Lung (tissue), 12 donors: ENCODE results near the gene TCF12. TPM values are rescaled to one million over a fixed set of nuclear protein-coding genes. Genes with fewer than 3 reads are reported as not detected.

Source experiments
- ATAC-seq: fragments of 200-7000 bp; cut with Tn5 transposase; one replicate; pipeline ENCODE4 v1.9.1; 2020; ENCODE audit warnings: moderate number of reproducible peaks; ENCODE audit not compliant: insufficient read depth, low FRiP score
- DNase-seq, 3 donors: peaks; one replicate each; pipeline ENCODE4 v3.0.0-alpha.2; 2013 to 2017
- H3K27ac ChIP-seq, 2 donors: one replicate each; pipeline ENCODE4 v1.5.1; 2013; ENCODE audit warnings: mild to moderate bottlenecking in 2 of 2, moderate library complexity in 2 of 2, control low read depth in 1 of 2, inconsistent platforms in 1 of 2, low read depth in 1 of 2, low read length in 1 of 2
- H3K27me3 ChIP-seq, 3 donors: one replicate each; pipeline ENCODE4 v1.5.1; 2013; ENCODE audit warnings: low read length in 2 of 3; ENCODE audit not compliant: control insufficient read depth in 3 of 3, insufficient read depth in 3 of 3
- H3K36me3 ChIP-seq, 4 donors: one replicate each; pipeline ENCODE4 v1.5.1; 2013; ENCODE audit warnings: low read length in 4 of 4, mild to moderate bottlenecking in 1 of 4, moderate library complexity in 1 of 4; ENCODE audit not compliant: control insufficient read depth in 4 of 4, insufficient read depth in 4 of 4
- H3K4me1 ChIP-seq, 5 donors: one replicate each; pipeline ENCODE4 v1.5.1; 2013; ENCODE audit warnings: low read length in 5 of 5, mild to moderate bottlenecking in 2 of 5, moderate library complexity in 1 of 5; ENCODE audit not compliant: control insufficient read depth in 5 of 5, insufficient read depth in 5 of 5
- H3K4me3 ChIP-seq: one replicate; pipeline ENCODE4 v1.5.1; 2013; ENCODE audit warnings: mild to moderate bottlenecking, control low read depth, moderate library complexity
- H3K9ac ChIP-seq, 2 donors: one replicate each; pipeline ENCODE4 v1.5.1; 2013; ENCODE audit warnings: low read length in 2 of 2, control low read depth in 1 of 2; ENCODE audit not compliant: insufficient read depth in 1 of 2
- H3K9me3 ChIP-seq, 4 donors: one replicate each; pipeline ENCODE4 v1.5.1; 2013; ENCODE audit warnings: low read length in 3 of 4, mild to moderate bottlenecking in 1 of 4, moderate library complexity in 1 of 4; ENCODE audit not compliant: control insufficient read depth in 4 of 4, insufficient read depth in 3 of 4
- WGBS, 2 donors: extraction: QIAGEN DNeasy Blood & Tissue Kit; methylation state at CpG; one replicate each; pipeline ENCODE4 v1.1.7; 2013; 5-methylcytosine and 5-hydroxymethylcytosine counted together
- polyA plus RNA-seq, 2 donors: library from polyadenylated mRNA; stranded (reverse); fragments of 200-250 nt; gene quantifications; one replicate each; pipeline ENCODE4 v1.2.1, GENCODE V29; 2013
- total RNA-seq, 2 donors: library from RNA; depleted of rRNA in 1 of 2; stranded (reverse); fragments of >200 nt in 1 of 2; gene quantifications; one replicate each; pipeline ENCODE4 v1.2.1, GENCODE V29; 2014 to 2021
- TF ChIP-seq, protein P1 (sequence below): IDR thresholded peaks from 2 replicates; pipeline ENCODE4 v1.5.1; 2012; ENCODE audit warnings: mild to moderate bottlenecking; ENCODE audit errors: control extremely low read depth, extremely low read depth
- donor health status: control.
- donor health status: control.
- donor health status: Bipolar disorder and iron deficiency.
- donor health status: healthy.
- donor health status: DM: yes; HTN: yes; CAD: no.

TCF12 gene
- total and polyA plus RNA-seq, 4 donors: 9.6 to 314 (median 56.3) TPM

- Histone ChIP-seq H3K9ac (no peak overlapping the region), H3K27me3 (no peaks in the 10 kb centered on the region), H3K9me3 (no peaks in the 10 kb centered on the region), H3K4me3 (no peak overlapping the region), H3K36me3 (peaks cover 0 to 3% (median 0%) of the 10 kb centered on the region in 4 donors), H3K4me1 (peaks cover 0 to 25% (median 3%) of the 10 kb centered on the region in 5 donors), H3K27ac (no peak overlapping the region)
- TF ChIP-seq, protein P1, sequence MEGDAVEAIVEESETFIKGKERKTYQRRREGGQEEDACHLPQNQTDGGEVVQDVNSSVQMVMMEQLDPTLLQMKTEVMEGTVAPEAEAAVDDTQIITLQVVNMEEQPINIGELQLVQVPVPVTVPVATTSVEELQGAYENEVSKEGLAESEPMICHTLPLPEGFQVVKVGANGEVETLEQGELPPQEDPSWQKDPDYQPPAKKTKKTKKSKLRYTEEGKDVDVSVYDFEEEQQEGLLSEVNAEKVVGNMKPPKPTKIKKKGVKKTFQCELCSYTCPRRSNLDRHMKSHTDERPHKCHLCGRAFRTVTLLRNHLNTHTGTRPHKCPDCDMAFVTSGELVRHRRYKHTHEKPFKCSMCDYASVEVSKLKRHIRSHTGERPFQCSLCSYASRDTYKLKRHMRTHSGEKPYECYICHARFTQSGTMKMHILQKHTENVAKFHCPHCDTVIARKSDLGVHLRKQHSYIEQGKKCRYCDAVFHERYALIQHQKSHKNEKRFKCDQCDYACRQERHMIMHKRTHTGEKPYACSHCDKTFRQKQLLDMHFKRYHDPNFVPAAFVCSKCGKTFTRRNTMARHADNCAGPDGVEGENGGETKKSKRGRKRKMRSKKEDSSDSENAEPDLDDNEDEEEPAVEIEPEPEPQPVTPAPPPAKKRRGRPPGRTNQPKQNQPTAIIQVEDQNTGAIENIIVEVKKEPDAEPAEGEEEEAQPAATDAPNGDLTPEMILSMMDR: no peak
- WGBS, 2 donors: 89 to 95% methylated on average over 2 of the region's 2 CpGs
- no peak for DNase-seq
- no peak for ATAC-seq
These were observed 60.6 kb downstream of the TCF12 start for GRCh38 chr15:56978898-56979662.

GRCh38 chr15:56980473-56980872 is 62.0 kb downstream of the TCF12 start:
- Histone ChIP-seq H3K36me3 (peaks cover 0 to 3% (median 0%) of the 10 kb centered on the region in 4 donors), H3K4me1 (peaks cover 0 to 35% (median 0%) of the 10 kb centered on the region in 5 donors), H3K9ac (no peak overlapping the region), H3K9me3 (no peaks in the 10 kb centered on the region), H3K27ac (no peak overlapping the region), H3K4me3 (no peak overlapping the region), H3K27me3 (no peaks in the 10 kb centered on the region)
- no peak for DNase-seq
- WGBS, 2 donors: 96 to 98% methylated on average over 3 of the region's 3 CpGs
- no peak for ATAC-seq
- TF ChIP-seq, protein P1: no peak

- no peak for DNase-seq
- 93 to 98% methylated on average over 3 of the region's 3 CpGs for WGBS, 2 donors
These were observed 62.7 kb downstream of the TCF12 start for GRCh38 chr15:56981160-56981559.

More at GRCh38 chr15:56981160-56981559, 62.7 kb downstream of the TCF12 start:
- TF ChIP-seq, protein P1: no peak
- Histone ChIP-seq H3K4me1 (peaks cover 0 to 35% (median 0%) of the 10 kb centered on the region in 5 donors), H3K9me3 (no peaks in the 10 kb centered on the region), H3K9ac (no peak overlapping the region), H3K36me3 (peaks cover 0 to 3% (median 0%) of the 10 kb centered on the region in 4 donors), H3K4me3 (no peak overlapping the region), H3K27ac (no peak overlapping the region), H3K27me3 (no peaks in the 10 kb centered on the region)
- no peak for ATAC-seq
